Measurements from ENCODE around the gene POU2AF1.

Gene POU2AF1

GRCh38 chr11:111361052-111361801 lies 17.8 kb downstream of the POU2AF1 start:
- no peak for DNase-seq (ENCODE audit: low read depth in 2 of 2)

- no peak for DNase-seq (ENCODE audit: low read depth in 2 of 2)
Observed at GRCh38 chr11:111360150-111361043, 18.7 kb downstream of the POU2AF1 start.

GRCh38 chr11:111359223-111360149 lies 19.6 kb downstream of the POU2AF1 start:
- DNase-seq (ENCODE audit: low read depth in 2 of 2), result no peak

- DNase-seq (ENCODE audit: low read depth in 2 of 2), result no peak
Observed at GRCh38 chr11:111358038-111359001, 20.8 kb downstream of the POU2AF1 start.

- no peak for DNase-seq (ENCODE audit: low read depth in 2 of 2)
Observed at GRCh38 chr11:111357150-111358037, 21.7 kb downstream of the POU2AF1 start.

GRCh38 chr11:111356660-111357048 lies 22.4 kb downstream of the POU2AF1 start:
- DNase-seq (ENCODE audit: low read depth in 2 of 2), result no peak

GRCh38 chr11:111355956-111356659 lies 23.0 kb downstream of the POU2AF1 start:
- no peak for DNase-seq (ENCODE audit: low read depth in 2 of 2)

- DNase-seq (ENCODE audit: low read depth in 2 of 2), result no peak
Observed at GRCh38 chr11:111355101-111355500, 24.0 kb downstream of the POU2AF1 start.

- no peak for DNase-seq (ENCODE audit: low read depth in 2 of 2)
Observed at GRCh38 chr11:111354601-111354891, 24.5 kb downstream of the POU2AF1 start.

- no peak for DNase-seq (ENCODE audit: low read depth in 2 of 2)
Observed at GRCh38 chr11:111353776-111354600, 25.1 kb downstream of the POU2AF1 start.

- DNase-seq (ENCODE audit: low read depth in 2 of 2), result no peak
Observed at GRCh38 chr11:111352935-111353710, 26.0 kb downstream of the POU2AF1 start.

GRCh38 chr11:111352231-111352746 lies 26.8 kb downstream of the POU2AF1 start:
- no peak for DNase-seq (ENCODE audit: low read depth in 2 of 2)

GRCh38 chr11:111351374-111352055 lies 27.6 kb downstream of the POU2AF1 start:
- no peak for DNase-seq (ENCODE audit: low read depth in 2 of 2)

GRCh38 chr11:111350811-111351210 lies 28.3 kb downstream of the POU2AF1 start:
- DNase-seq (ENCODE audit: low read depth in 2 of 2), result no peak

GRCh38 chr11:111349191-111349695 lies 29.8 kb downstream of the POU2AF1 start:
- no peak for DNase-seq (ENCODE audit: low read depth in 2 of 2)

- no peak for DNase-seq (ENCODE audit: low read depth in 2 of 2)
Observed at GRCh38 chr11:111348147-111348546, 30.9 kb downstream of the POU2AF1 start.
